Activated T-cell treated with anti-CD3 and anti-CD28 coated beads for 4 hours (primary cell): ENCODE data around the gene MEIOSIN.
"Not testable (repeated sequence)": the region's sequence is repeated elsewhere in the genome, so short reads cannot be mapped to it uniquely, and the experiment has no call there.

Experiments used
- DNase-seq: peaks from one replicate; pipeline ENCODE4 v3.0.0-alpha.2; 2020

Gene MEIOSIN

GRCh38 chr19:45780448-45781213 lies 47.4 kb downstream of the MEIOSIN start:
- no peak for DNase-seq

GRCh38 chr19:45781214-45782161 lies 48.2 kb downstream of the MEIOSIN start:
- no peak for DNase-seq

- DNase-seq = no peak
These were observed 49.0 kb downstream of the MEIOSIN start, which contains the start of gene DMPK for GRCh38 chr19:45782162-45782691. Gene DMPK (minus strand): TSS chr19:45782490. CDS start chr19:45782352, 138 bp downstream.

- no peak for DNase-seq
These were observed 49.9 kb downstream of the MEIOSIN start for GRCh38 chr19:45782820-45783785.

- DNase-seq = no peak
These were observed 50.9 kb downstream of the MEIOSIN start for GRCh38 chr19:45784096-45784495.

GRCh38 chr19:45785097-45785496 lies 51.9 kb downstream of the MEIOSIN start:
- no peak for DNase-seq

GRCh38 chr19:45785781-45786532 lies 52.7 kb downstream of the MEIOSIN start:
- DNase-seq = no peak

- no peak for DNase-seq
These were observed 53.3 kb downstream of the MEIOSIN start for GRCh38 chr19:45786533-45786894.

GRCh38 chr19:45789035-45789786 lies 56.0 kb downstream of the MEIOSIN start:
- no peak for DNase-seq

- no peak for DNase-seq
These were observed 57.7 kb downstream of the MEIOSIN start for GRCh38 chr19:45790942-45791341.

- DNase-seq = no peak
These were observed 58.7 kb downstream of the MEIOSIN start for GRCh38 chr19:45791744-45792469.

- DNase-seq = peak; percentile 99
These were observed 59.4 kb downstream of the MEIOSIN start, which contains the start of gene DMWD for GRCh38 chr19:45792470-45793177. Gene DMWD (minus strand): TSS chr19:45792845. CDS start chr19:45792756, 89 bp downstream.

- no peak for DNase-seq
These were observed 59.9 kb downstream of the MEIOSIN start for GRCh38 chr19:45793178-45793564.

- DNase-seq = no peak
These were observed 60.6 kb downstream of the MEIOSIN start for GRCh38 chr19:45793876-45794275.

GRCh38 chr19:45794627-45795026 lies 61.4 kb downstream of the MEIOSIN start:
- no peak for DNase-seq

- DNase-seq = peak; percentile 56
These were observed 65.8 kb downstream of the MEIOSIN start for GRCh38 chr19:45798995-45799517.

- DNase-seq = not testable (repeated sequence)
These were observed 66.3 kb downstream of the MEIOSIN start for GRCh38 chr19:45799541-45799940.

- DNase-seq = no peak
These were observed 66.9 kb downstream of the MEIOSIN start for GRCh38 chr19:45800070-45800553.
